CD14-positive monocyte (primary cell): ENCODE results near the gene ZFPL1. TPM values are rescaled to one million over a fixed set of nuclear protein-coding genes. Genes with fewer than 3 reads are reported as not detected.
"Not testable (repeated sequence)": the region's sequence is repeated elsewhere in the genome, so short reads cannot be mapped to it uniquely, and the experiment has no call there.

Experiments used
- DNase-seq, 3 donors: peaks; one replicate each; pipeline ENCODE4 v3.0.0-alpha.2; 2011 to 2022
- H2AFZ ChIP-seq: 2 replicates; pipeline ENCODE4 v1.6.0; 2012; ENCODE audit warnings: mild to moderate bottlenecking, low read depth, low read length, inconsistent platforms; ENCODE audit not compliant: insufficient read depth, poor library complexity, severe bottlenecking
- H3K27ac ChIP-seq, 2 donors: 1 replicate in 1 of 2; 2 replicates in 1 of 2; pipeline ENCODE4 v1.5.1; 2012 to 2013; ENCODE audit warnings: low read length in 2 of 2, control low read depth in 1 of 2, inconsistent platforms in 1 of 2, low read depth in 1 of 2, mild to moderate bottlenecking in 1 of 2
- H3K27me3 ChIP-seq, 2 donors: one replicate each; pipeline versions ENCODE4 v1.6.0 to v1.6.1; 2011 to 2013; ENCODE audit warnings: low read length in 2 of 2; ENCODE audit not compliant: control insufficient read depth in 2 of 2, insufficient read depth in 2 of 2
- H3K36me3 ChIP-seq, 2 donors: replicated peaks in 1 of 2; 1 replicate in 1 of 2; 2 replicates in 1 of 2; pipeline versions ENCODE4 v1.5.1 to v1.6.1; 2012 to 2013; ENCODE audit warnings: low read length in 2 of 2, control low read depth in 1 of 2, inconsistent platforms in 1 of 2, mild to moderate bottlenecking in 1 of 2; ENCODE audit not compliant: insufficient read depth in 2 of 2, control insufficient read depth in 1 of 2
- H3K4me1 ChIP-seq, 2 donors: 1 replicate in 1 of 2; 2 replicates in 1 of 2; pipeline versions ENCODE4 v1.5.1 to v1.6.1; 2012 to 2013; ENCODE audit warnings: low read length in 2 of 2, control low read depth in 1 of 2, inconsistent platforms in 1 of 2, mild to moderate bottlenecking in 1 of 2, moderate library complexity in 1 of 2; ENCODE audit not compliant: insufficient read depth in 2 of 2, control insufficient read depth in 1 of 2
- H3K4me2 ChIP-seq: replicated peaks from 2 replicates; pipeline ENCODE3; 2012; ENCODE audit warnings: low read length, moderate library complexity, mild to moderate bottlenecking; ENCODE audit not compliant: poor library complexity, severe bottlenecking; ENCODE audit errors: extremely low read depth
- H3K4me3 ChIP-seq, 3 experiments: fragments of 200-600 bp in 1 of 3; sonication (generic) in 1 of 3; replicated peaks in 1 of 3; 1 replicate in 2 of 3; 2 replicates in 1 of 3; pipeline ENCODE4 v1.5.1; 2011 to 2013; ENCODE audit warnings: low read length in 3 of 3, mild to moderate bottlenecking in 3 of 3, control low read depth in 2 of 3, low read depth in 2 of 3, inconsistent platforms in 1 of 3, moderate library complexity in 1 of 3
- H3K79me2 ChIP-seq: 2 replicates; pipeline ENCODE4 v1.6.0; 2012; ENCODE audit warnings: mild to moderate bottlenecking, control low read depth, inconsistent platforms, low read length, moderate library complexity; ENCODE audit not compliant: insufficient read depth
- H3K9ac ChIP-seq: 2 replicates; pipeline ENCODE4 v1.6.0; 2017; ENCODE audit warnings: low read length, mild to moderate bottlenecking; ENCODE audit not compliant: insufficient read depth, poor library complexity, severe bottlenecking
- H3K9me3 ChIP-seq, 2 donors: replicated peaks in 1 of 2; 1 replicate in 1 of 2; 2 replicates in 1 of 2; pipeline versions ENCODE4 v1.5.1 to v1.6.1; 2012 to 2013; ENCODE audit warnings: low read length in 2 of 2, control low read depth in 1 of 2; ENCODE audit not compliant: control insufficient read depth in 1 of 2, insufficient read depth in 1 of 2
- H4K20me1 ChIP-seq: 2 replicates; pipeline ENCODE4 v1.6.0; 2012; ENCODE audit warnings: mild to moderate bottlenecking, low read length, control low read depth, moderate library complexity; ENCODE audit not compliant: insufficient read depth
- H3K27ac Mint-ChIP-seq, 7 donors: one replicate each; pipeline ENCODE4 v1.8.0; 2020; ENCODE audit warnings: mild to moderate bottlenecking in 7 of 7, mixed read lengths in 7 of 7, moderate library complexity in 6 of 7, inconsistent platforms in 2 of 7
- H3K27me3 Mint-ChIP-seq, 3 donors: one replicate each; pipeline ENCODE4 v1.8.0; 2021 to 2022; ENCODE audit warnings: low read depth in 3 of 3, mild to moderate bottlenecking in 3 of 3, mixed read lengths in 3 of 3, moderate library complexity in 3 of 3, inconsistent platforms in 1 of 3
- H3K36me3 Mint-ChIP-seq, 2 donors: one replicate each; pipeline ENCODE4 v1.8.0; 2020; ENCODE audit warnings: mixed read lengths in 2 of 2, inconsistent platforms in 1 of 2, mild to moderate bottlenecking in 1 of 2
- H3K4me1 Mint-ChIP-seq: one replicate; pipeline ENCODE4 v1.8.0; 2020; ENCODE audit warnings: mild to moderate bottlenecking, mixed read lengths
- H3K4me3 Mint-ChIP-seq, 2 donors: one replicate each; pipeline ENCODE4 v1.8.0; 2020; ENCODE audit warnings: mild to moderate bottlenecking in 2 of 2, mixed read lengths in 2 of 2, moderate library complexity in 1 of 2
- H3K9me3 Mint-ChIP-seq, 7 donors: one replicate each; pipeline ENCODE4 v1.8.0; 2020 to 2022; ENCODE audit warnings: mixed read lengths in 7 of 7, mild to moderate bottlenecking in 6 of 7, moderate library complexity in 6 of 7, inconsistent platforms in 2 of 7
- CTCF ChIP-seq: fragments of 200-600 bp; IDR thresholded peaks from one replicate; pipeline ENCODE4 v1.8.0; 2022; ENCODE audit warnings: antibody characterized with exemption, mild to moderate bottlenecking
- whole genome bisulfite sequencing: methylation state at CpG from one replicate; pipeline ENCODE4 v1.1.5; 2013; ENCODE audit warnings: missing lambda C conversion rate; ENCODE audit not compliant: insufficient coverage; 5-methylcytosine and 5-hydroxymethylcytosine counted together
- intact Hi-C, 2 donors: fragments of 100-400 bp; cut with micrococcal nuclease; formaldehyde crosslinking; loops; one replicate each; pipeline versions ENCODE4 v1.15.0 to v1.15.1; 2023
- polyA plus RNA-seq, 3 donors: library from polyadenylated mRNA; depleted of rRNA in 1 of 3; unstranded in 2 of 3; stranded (reverse) in 1 of 3; fragments of 300-500 nt in 2 of 3; fragments of >200 nt in 1 of 3; fragmentation: Illumina TruSeq in 2 of 3; gene quantifications; 1 replicate in 2 of 3; 2 replicates in 1 of 3; pipeline ENCODE4 v1.2.3, GENCODE V29; 2012 to 2021

The ZFPL1 gene
- polyA plus RNA-seq, 3 donors = 25.1 to 41.1 (median 27.2) TPM

- Histone ChIP-seq H3K4me2 (no peak overlapping the region), H3K9ac (no peak overlapping the region), H3K36me3 (peaks cover 29 to 33% of the 10 kb centered on the region in 2 donors), H2AFZ (no peak overlapping the region), H3K4me1 (peaks cover 28 to 48% of the 10 kb centered on the region in 2 donors), H3K27ac (peak overlapping the region in 1 of 2 donors; percentile 22), H3K4me3 (no peak overlapping the region), H3K79me2 (peaks cover 53% of the 10 kb centered on the region), H3K9me3 (no peaks in the 10 kb centered on the region), H3K27me3 (peaks cover 0 to 8% of the 10 kb centered on the region in 2 donors), H4K20me1 (peaks cover 18% of the 10 kb centered on the region)
- Mint-ChIP-seq H3K27ac (peak overlapping the region; percentile 74 to 90 (median 88)), H3K4me3 (peak overlapping the region in 1 of 2 donors; percentile 82), H3K4me1 (peaks cover 32% of the 10 kb centered on the region), H3K9me3 (peaks cover 0 to 6% (median 0%) of the 10 kb centered on the region in 7 donors), H3K27me3 (peaks cover 8 to 9% (median 9%) of the 10 kb centered on the region in 3 donors), H3K36me3 (peaks cover 42 to 48% of the 10 kb centered on the region in 2 donors)
- intact Hi-C loops = no loop called here
- DNase-seq = no peak
- TF ChIP-seq CTCF = peak; percentile 67
- WGBS = 89% methylated on average over 9 of the region's 18 CpGs
Observed at GRCh38 chr11:65118097-65118837, 34.2 kb downstream of the ZFPL1 start.

GRCh38 chr11:65118891-65119669, 35.1 kb downstream of the ZFPL1 start:
- peaks cover 28% of the 10 kb centered on the region for H3K4me1 Mint-ChIP-seq
- Histone ChIP-seq H3K4me1 (peaks cover 28 to 46% of the 10 kb centered on the region in 2 donors), H3K36me3 (peaks cover 29 to 33% of the 10 kb centered on the region in 2 donors), H4K20me1 (peaks cover 18% of the 10 kb centered on the region), H3K79me2 (peaks cover 61% of the 10 kb centered on the region), H3K27ac (peak overlapping the region in 1 of 2 donors; percentile 22)
- H3K27me3 Mint-ChIP-seq, DNase-seq, H3K9me3 Mint-ChIP-seq, H3K4me2 ChIP-seq, H3K9me3 ChIP-seq, H2AFZ ChIP-seq, H3K4me3 ChIP-seq, H3K9ac ChIP-seq, H3K4me3 Mint-ChIP-seq, H3K27me3 ChIP-seq, intact Hi-C loops: not testable (repeated sequence)
- peaks cover 38 to 50% of the 10 kb centered on the region in 2 donors for H3K36me3 Mint-ChIP-seq
- 97% methylated on average over 12 of the region's 18 CpGs for WGBS
- H3K27ac Mint-ChIP-seq = peak overlapping the region; percentile 34 to 99 (median 74)
